Breast epithelium (tissue), 3 donors: ENCODE measurements around the gene KCNK3.

ENCODE experiments used
- POLR2A ChIP-seq: fragments of 450-650 bp; IDR thresholded peaks from one replicate; pipeline ENCODE4 v1.6.1; 2016; ENCODE audit warnings: antibody characterized with exemption, mild to moderate bottlenecking, moderate library complexity
- POLR2AphosphoS5 ChIP-seq, 3 donors: sonication (generic); formaldehyde crosslinking; IDR thresholded peaks; one replicate each; pipeline ENCODE4 v1.6.1; 2017; ENCODE audit warnings: antibody characterized with exemption in 3 of 3
- TF ChIP-seq, protein P1 (sequence below), 3 donors: fragments of 450-650 bp; IDR thresholded peaks; one replicate each; pipeline ENCODE4 v1.5.1; 2016 to 2017; ENCODE audit warnings: antibody characterized with exemption in 3 of 3, mild to moderate bottlenecking in 3 of 3, moderate library complexity in 3 of 3

DNA sequence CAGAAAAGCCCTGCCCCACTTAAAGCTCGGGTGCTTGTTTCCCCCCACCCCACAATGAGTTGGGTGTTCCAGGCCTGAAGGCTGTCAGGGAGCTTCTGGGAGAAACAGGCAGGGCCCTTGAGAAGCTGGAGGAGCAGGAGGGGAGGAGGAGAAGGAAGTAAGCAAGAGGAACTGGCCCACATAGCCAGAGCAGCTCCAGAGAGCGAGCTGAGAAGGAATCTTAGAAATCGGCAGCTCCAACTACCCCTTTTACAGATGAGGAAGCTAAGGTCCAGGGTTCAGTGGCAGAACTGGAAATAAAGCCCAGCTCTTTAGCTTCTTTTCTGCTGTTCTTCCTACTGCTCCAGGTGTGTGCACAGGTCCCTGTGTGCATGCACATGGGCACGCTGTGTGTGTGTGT is 12.7 kb upstream of the KCNK3 start:
- TF ChIP-seq, protein P1, sequence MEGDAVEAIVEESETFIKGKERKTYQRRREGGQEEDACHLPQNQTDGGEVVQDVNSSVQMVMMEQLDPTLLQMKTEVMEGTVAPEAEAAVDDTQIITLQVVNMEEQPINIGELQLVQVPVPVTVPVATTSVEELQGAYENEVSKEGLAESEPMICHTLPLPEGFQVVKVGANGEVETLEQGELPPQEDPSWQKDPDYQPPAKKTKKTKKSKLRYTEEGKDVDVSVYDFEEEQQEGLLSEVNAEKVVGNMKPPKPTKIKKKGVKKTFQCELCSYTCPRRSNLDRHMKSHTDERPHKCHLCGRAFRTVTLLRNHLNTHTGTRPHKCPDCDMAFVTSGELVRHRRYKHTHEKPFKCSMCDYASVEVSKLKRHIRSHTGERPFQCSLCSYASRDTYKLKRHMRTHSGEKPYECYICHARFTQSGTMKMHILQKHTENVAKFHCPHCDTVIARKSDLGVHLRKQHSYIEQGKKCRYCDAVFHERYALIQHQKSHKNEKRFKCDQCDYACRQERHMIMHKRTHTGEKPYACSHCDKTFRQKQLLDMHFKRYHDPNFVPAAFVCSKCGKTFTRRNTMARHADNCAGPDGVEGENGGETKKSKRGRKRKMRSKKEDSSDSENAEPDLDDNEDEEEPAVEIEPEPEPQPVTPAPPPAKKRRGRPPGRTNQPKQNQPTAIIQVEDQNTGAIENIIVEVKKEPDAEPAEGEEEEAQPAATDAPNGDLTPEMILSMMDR (IDR thresholded peaks at IDR 0.05), result no peak
- TF ChIP-seq POLR2A (no peak), POLR2AphosphoS5 (IDR thresholded peaks at IDR 0.05) (no peak)
